GM03348 (cell line): ENCODE results near the gene EMILIN1.
"Not testable (repeated sequence)": the region's sequence is repeated elsewhere in the genome, so short reads cannot be mapped to it uniquely, and the experiment has no call there.

Source experiments
- DNase-seq: peaks from one replicate; pipeline ENCODE4 v3.0.0; 2012; ENCODE audit warnings: low spot score

The EMILIN1 gene

GRCh38 chr2:27094353-27094984 is 16.1 kb downstream of the EMILIN1 start:
- no peak for DNase-seq

GRCh38 chr2:27095427-27095744 is 17.0 kb downstream of the EMILIN1 start:
- no peak for DNase-seq

GRCh38 chr2:27095745-27096651 is 17.6 kb downstream of the EMILIN1 start:
- DNase-seq, result peak; percentile 83

GRCh38 chr2:27096748-27097297 is 18.4 kb downstream of the EMILIN1 start:
- no peak for DNase-seq

GRCh38 chr2:27097341-27097740 is 18.9 kb downstream of the EMILIN1 start:
- DNase-seq, result no peak

- no peak for DNase-seq
Observed at GRCh38 chr2:27099334-27099955, 21.0 kb downstream of the EMILIN1 start.

GRCh38 chr2:27100036-27100435 is 21.6 kb downstream of the EMILIN1 start:
- DNase-seq, result no peak

GRCh38 chr2:27102329-27102728 is 23.9 kb downstream of the EMILIN1 start:
- DNase-seq, result no peak

GRCh38 chr2:27105981-27106380 is 27.6 kb downstream of the EMILIN1 start:
- no peak for DNase-seq

GRCh38 chr2:27108221-27108620 is 29.8 kb downstream of the EMILIN1 start:
- no peak for DNase-seq

GRCh38 chr2:27109083-27109482 is 30.7 kb downstream of the EMILIN1 start:
- no peak for DNase-seq

GRCh38 chr2:27110603-27111352 is 32.4 kb downstream of the EMILIN1 start:
- not testable (repeated sequence) for DNase-seq

- not testable (repeated sequence) for DNase-seq
Observed at GRCh38 chr2:27111392-27112078, 33.1 kb downstream of the EMILIN1 start.

GRCh38 chr2:27115519-27115918 is 37.1 kb downstream of the EMILIN1 start:
- no peak for DNase-seq

GRCh38 chr2:27117995-27118524 is 39.6 kb downstream of the EMILIN1 start:
- DNase-seq, result peak; percentile 18

GRCh38 chr2:27118525-27119329 is 40.3 kb downstream of the EMILIN1 start, which contains the start of gene CGREF1:
Gene CGREF1, minus strand, starts transcription at chr2:27119128. Its CDS starts 14,762 bp downstream, at chr2:27104366.
- peak; percentile 72 for DNase-seq

GRCh38 chr2:27119330-27119670 is 40.9 kb downstream of the EMILIN1 start:
- DNase-seq, result not testable (repeated sequence)

- no peak for DNase-seq
Observed at GRCh38 chr2:27121906-27122305, 43.5 kb downstream of the EMILIN1 start.

GRCh38 chr2:27122791-27123190 is 44.4 kb downstream of the EMILIN1 start:
- DNase-seq, result no peak
